ENCODE results near the gene RNF17. TPM values are rescaled to one million over a fixed set of nuclear protein-coding genes. Genes with fewer than 3 reads are reported as not detected.
A peak's percentile ranks its signal among the peaks of the same experiment; 100 is the strongest.

RNF17 gene
- total and polyA plus RNA-seq, 8 donors = 0.10 to 0.16 TPM; not detected in 6

DNA sequence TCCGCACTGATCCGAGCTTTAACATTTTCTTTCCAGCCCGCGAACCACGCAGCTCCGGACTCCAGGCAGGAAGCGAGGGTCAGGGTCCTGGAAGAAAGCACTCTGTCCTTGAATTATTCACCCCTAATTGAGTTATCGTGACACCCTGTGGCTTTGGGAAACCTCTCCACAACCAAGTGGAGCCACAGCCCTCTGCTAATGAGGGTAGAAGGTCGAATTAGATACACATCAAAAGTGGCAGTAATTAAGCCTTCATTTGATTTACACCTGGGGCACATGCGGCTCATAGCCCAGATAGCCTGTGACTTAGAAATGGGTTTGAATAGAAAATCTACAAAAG is 15.9 kb upstream of the RNF17 start:
- no peak for ATAC-seq

GRCh38 chr13:24759197-24759596 is 4.8 kb upstream of the RNF17 start:
- DNase-seq (no peak), ATAC-seq (no peak)
- Histone ChIP-seq H3K9me3 (no peaks in the 10 kb centered on the region), H3K4me3 (no peak overlapping the region), H3K4me1 (no peaks in the 10 kb centered on the region), H3K27me3 (no peaks in the 10 kb centered on the region), H3K36me3 (no peaks in the 10 kb centered on the region), H3K27ac (no peak overlapping the region)
- no peak for TF ChIP-seq CTCF (IDR thresholded peaks at IDR 0.05)
- intact Hi-C loops (cut with DNase I) = no loop called here

More for the DNA sequence above, 15.9 kb upstream of the RNF17 start:
- H3K9me3 ChIP-seq = no peaks in the 10 kb centered on the region
- intact Hi-C loops (cut with DNase I) = no loop called here
- H3K4me3 ChIP-seq = peak overlapping the region in 1 of 2 donors; percentile 27
- H3K4me1 ChIP-seq = peaks cover 10 to 22% of the 10 kb centered on the region in 2 donors
- no peak overlapping the region for H3K27ac ChIP-seq
- peaks cover 42 to 73% of the 10 kb centered on the region in 2 donors for H3K27me3 ChIP-seq
- DNase-seq = no peak
- H3K36me3 ChIP-seq = no peaks in the 10 kb centered on the region
- no peak for TF ChIP-seq CTCF (IDR thresholded peaks at IDR 0.05)

DNA sequence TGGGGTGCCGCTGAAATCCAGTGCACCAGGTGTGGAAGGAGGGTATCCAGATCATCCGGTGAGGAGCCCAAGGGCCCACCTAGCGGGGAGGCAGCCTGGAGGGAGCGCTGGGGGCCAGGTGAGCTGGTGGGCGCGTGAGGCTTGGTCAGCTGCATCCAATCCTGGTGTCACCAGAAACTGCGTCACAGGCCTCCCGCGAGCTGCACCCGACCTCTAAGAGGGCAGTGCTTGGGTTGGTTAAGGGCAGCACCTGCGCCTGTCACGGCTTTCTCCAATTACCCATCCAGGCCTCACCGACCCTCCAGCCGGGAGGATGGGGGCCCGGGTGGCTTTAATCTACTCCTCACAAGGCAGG is 284 bp downstream of the RNF17 start:
- no peak overlapping the region for H3K4me3 ChIP-seq
- no peak overlapping the region for H3K27ac ChIP-seq
- ATAC-seq (no peak), DNase-seq (no peak)
- H3K36me3 ChIP-seq = no peaks in the 10 kb centered on the region
- H3K4me1 ChIP-seq = no peaks in the 10 kb centered on the region
- no peaks in the 10 kb centered on the region for H3K27me3 ChIP-seq
- intact Hi-C loops (cut with DNase I) = no loop called here
- no peak for TF ChIP-seq CTCF (IDR thresholded peaks at IDR 0.05)
- H3K9me3 ChIP-seq = no peaks in the 10 kb centered on the region

DNA sequence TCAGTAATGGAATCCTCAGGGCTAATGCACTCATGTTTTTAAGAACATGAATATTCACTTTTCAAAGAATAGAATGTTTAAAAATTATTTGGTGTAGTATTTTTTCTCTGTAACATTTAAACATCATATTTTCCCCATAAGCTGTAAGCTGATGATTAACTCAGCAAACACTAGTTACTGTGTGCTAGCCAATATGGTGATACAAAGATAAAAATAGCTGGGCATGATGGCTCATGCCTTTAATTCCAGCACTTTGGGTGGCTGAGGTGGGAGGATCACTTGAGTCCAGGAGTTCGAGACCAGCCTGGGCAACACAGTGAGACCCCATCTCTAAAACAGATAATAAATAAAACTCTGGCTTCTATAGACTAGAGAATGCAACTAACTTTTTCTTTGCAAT is 13.2 kb downstream of the RNF17 start:
- Histone ChIP-seq H3K4me1 (no peaks in the 10 kb centered on the region), H3K27me3 (peaks cover 0 to 3% of the 10 kb centered on the region in 2 donors), H3K36me3 (no peaks in the 10 kb centered on the region), H3K9me3 (no peaks in the 10 kb centered on the region), H3K4me3 (no peak overlapping the region), H3K27ac (no peak overlapping the region)
- TF ChIP-seq CTCF (IDR thresholded peaks at IDR 0.05) = no peak
- ATAC-seq (no peak), DNase-seq (no peak)
- intact Hi-C loops (cut with DNase I) = no loop called here

- Histone ChIP-seq H3K36me3 (no peaks in the 10 kb centered on the region), H3K27ac (no peak overlapping the region), H3K4me3 (no peak overlapping the region), H3K4me1 (no peaks in the 10 kb centered on the region), H3K9me3 (peaks cover 0 to 10% of the 10 kb centered on the region in 2 donors), H3K27me3 (no peaks in the 10 kb centered on the region)
- TF ChIP-seq CTCF (IDR thresholded peaks at IDR 0.05) = no peak
- DNase-seq = no peak
- ATAC-seq = no peak
- intact Hi-C loops (cut with DNase I) = no loop called here
Measured at GRCh38 chr13:24784319-24784718, 20.4 kb downstream of the RNF17 start.
